H1 (cell line): ENCODE results near the gene SEMA3B. TPM values are rescaled to one million over a fixed set of nuclear protein-coding genes. Genes with fewer than 3 reads are reported as not detected.

Experiments used
- ASH2L ChIP-seq: fragments of 200-600, 300-600 bp; sonication (generic); IDR thresholded peaks from one replicate; pipeline ENCODE4 v1.7.1; 2017; ENCODE audit warnings: low read length
- CTCF ChIP-seq, 3 experiments: IDR thresholded peaks; 1 replicate in 2 of 3; 2 replicates in 1 of 3; pipeline versions ENCODE4 v1.5.1 to v1.6.1; 2011; ENCODE audit warnings: low read length in 3 of 3, mild to moderate bottlenecking in 3 of 3, inconsistent platforms in 2 of 3, low read depth in 1 of 3, moderate library complexity in 1 of 3; ENCODE audit not compliant: insufficient read depth in 1 of 3; ENCODE audit errors: control extremely low read depth in 1 of 3
- E2F6 ChIP-seq: IDR thresholded peaks from 2 replicates; pipeline ENCODE4 v1.6.1; 2012; ENCODE audit warnings: inconsistent platforms
- GTF2F1 ChIP-seq: IDR thresholded peaks from 2 replicates; pipeline ENCODE4 v1.6.1; 2012; ENCODE audit warnings: low read depth, low read length, improper control_type of control experiment, borderline replicate concordance
- KDM4A ChIP-seq: IDR thresholded peaks from one replicate; pipeline ENCODE4 v1.7.1; 2012; ENCODE audit warnings: low read depth, mild to moderate bottlenecking, moderate library complexity, low read length, inconsistent platforms; ENCODE audit not compliant: severe bottlenecking
- MAX ChIP-seq: IDR thresholded peaks from 2 replicates; pipeline ENCODE4 v1.6.1; 2012; ENCODE audit warnings: inconsistent platforms
- RAD21 ChIP-seq, 2 experiments: IDR thresholded peaks in 1 of 2; conservative IDR thresholded peaks in 1 of 2; 2 replicates each; pipeline ENCODE4 v1.6.1; 2011; ENCODE audit warnings: low read depth in 2 of 2, low read length in 2 of 2, improper control_type of control experiment in 1 of 2, inconsistent platforms in 1 of 2, mild to moderate bottlenecking in 1 of 2, moderate library complexity in 1 of 2
- RBBP5 ChIP-seq: IDR thresholded peaks from 2 replicates; pipeline ENCODE4 v1.7.1; 2012; ENCODE audit warnings: low read depth, mild to moderate bottlenecking, inconsistent platforms, low read length, moderate library complexity, borderline replicate concordance
- RNF2 ChIP-seq: fragments of 200-900, 300-1000 bp; sonication (generic); IDR thresholded peaks from 2 replicates; pipeline ENCODE4 v1.7.1; 2016; ENCODE audit warnings: borderline replicate concordance, low read depth, mild to moderate bottlenecking, antibody characterized with exemption, low read length; ENCODE audit not compliant: poor library complexity, severe bottlenecking; ENCODE audit errors: missing control alignments
- TBP ChIP-seq: IDR thresholded peaks from 2 replicates; pipeline ENCODE4 v1.6.1; 2011; ENCODE audit warnings: low read depth, low read length, improper control_type of control experiment
- USF2 ChIP-seq: IDR thresholded peaks from 2 replicates; pipeline ENCODE4 v1.6.1; 2011; ENCODE audit warnings: low read length, improper control_type of control experiment
- polyA plus RNA-seq, 7 experiments: library from polyadenylated mRNA; depleted of rRNA in 3 of 7; stranded (reverse) in 5 of 7; unstranded in 2 of 7; fragments of >200 nt in 5 of 7; fragments of 200-250 nt in 2 of 7; gene quantifications; 1 replicate in 5 of 7; 2 replicates in 1 of 7; 4 replicates in 1 of 7; pipeline versions ENCODE4 v1.2.1 to v1.2.3, GENCODE V29; 2011 to 2013; ENCODE audit warnings: missing spikeins in 2 of 7, mixed read lengths in 2 of 7
- total RNA-seq: library from RNA; stranded (reverse); fragmentation: NEBNext Ultra II Directional; extraction: Animal tissue kit (Norgen Biotek cat#: 25700); gene quantifications from 2 replicates; pipeline ENCODE4 v1.2.1, GENCODE V29; 2021

The SEMA3B gene
- total and polyA plus RNA-seq, 2 of the 8 experiments (the other 6 are each of a cell fraction or from before 2014, with no cell fraction given), result 3.0 to 4.7 TPM

GRCh38 chr3:50321336-50322114 lies 52.6 kb downstream of the SEMA3B start (continued):
- TF ChIP-seq USF2 (no peak), RNF2 (no peak), MAX (peak; percentile 41), KDM4A (peak; percentile 11), RAD21 (IDR thresholded peaks at IDR 0.05 in 1 of 2, conservative IDR thresholded peaks at IDR 0.05 in 1 of 2; ENCODE audit: low read depth in 2 of 2, low read length in 2 of 2) (0 out of 4 replicates have a peak, but pooled peaks of 1 of the 2 experiments have one; percentile 20), ASH2L (no peak), E2F6 (peak; percentile 41), RBBP5 (no peak), TBP (peak; percentile 55), GTF2F1 (no peak), CTCF (IDR thresholded peaks at IDR 0.05; ENCODE audit: control extremely low read depth in 1 of 3, insufficient read depth in 1 of 3, low read depth in 1 of 3, low read length in 3 of 3) (peak in 2 of 3 experiments; percentile 69 to 71; a peak in 3 of 4 replicates)
